Tibial nerve (tissue), 4 donors: ENCODE measurements around the gene TAS2R1. TPM values are rescaled to one million over a fixed set of nuclear protein-coding genes. Genes with fewer than 3 reads are reported as not detected.

Experiments
- DNase-seq, 2 donors: peaks; one replicate each; pipeline ENCODE4 v3.0.0-alpha.2; 2019; ENCODE audit warnings: low spot score in 2 of 2
- H3K27ac ChIP-seq, 4 donors: fragments of 200-600 bp; sonication (generic) in 3 of 4; one replicate each; pipeline ENCODE4 v1.5.1; 2017 to 2019; ENCODE audit warnings: mild to moderate bottlenecking in 1 of 4
- H3K27me3 ChIP-seq, 2 donors: fragments of 200-600 bp; sonication (generic) in 1 of 2; one replicate each; pipeline versions ENCODE4 v1.5.1 to v1.6.0; 2017 to 2019
- H3K36me3 ChIP-seq, 3 donors: fragments of 200-600 bp; sonication (generic); one replicate each; pipeline ENCODE4 v1.5.1; 2018 to 2019
- H3K4me1 ChIP-seq, 4 donors: fragments of 200-600 bp; sonication (generic) in 3 of 4; one replicate each; pipeline ENCODE4 v1.5.1; 2017 to 2019
- H3K4me3 ChIP-seq, 4 donors: fragments of 200-600 bp; sonication (generic) in 3 of 4; one replicate each; pipeline ENCODE4 v1.5.1; 2017 to 2019; ENCODE audit warnings: mild to moderate bottlenecking in 1 of 4, moderate library complexity in 1 of 4
- H3K9me3 ChIP-seq, 4 donors: fragments of 200-600 bp; sonication (generic) in 3 of 4; one replicate each; pipeline ENCODE4 v1.5.1; 2017 to 2019
- CTCF ChIP-seq, 5 experiments: fragments of 200-600 bp in 3 of 5; fragments of 450-650 bp in 2 of 5; sonication (generic) in 3 of 5; IDR thresholded peaks; one replicate each; pipeline ENCODE4 v1.5.1; 2016 to 2019; ENCODE audit warnings: antibody characterized with exemption in 5 of 5, mild to moderate bottlenecking in 3 of 5, moderate library complexity in 2 of 5
- EP300 ChIP-seq, 2 donors: sonication (generic); formaldehyde crosslinking; IDR thresholded peaks; one replicate each; pipeline ENCODE4 v1.6.1; 2017; ENCODE audit warnings: antibody characterized with exemption in 2 of 2, mild to moderate bottlenecking in 1 of 2
- POLR2A ChIP-seq, 2 donors: fragments of 450-650 bp; IDR thresholded peaks; one replicate each; pipeline ENCODE4 v1.6.1; 2017; ENCODE audit warnings: antibody characterized with exemption in 2 of 2, mild to moderate bottlenecking in 2 of 2, moderate library complexity in 2 of 2
- WGBS, 2 donors: methylation state at CpG; one replicate each; pipeline ENCODE4 v1.1.5; 2018; 5-methylcytosine and 5-hydroxymethylcytosine counted together
- total RNA-seq, 4 donors: library from RNA; depleted of rRNA; stranded (reverse); fragments of >200 nt; gene quantifications; one replicate each; pipeline ENCODE4 v1.1.0, GENCODE V29; 2016

TAS2R1 gene
- total RNA-seq, 4 donors from 2014 or later: not detected

DNA sequence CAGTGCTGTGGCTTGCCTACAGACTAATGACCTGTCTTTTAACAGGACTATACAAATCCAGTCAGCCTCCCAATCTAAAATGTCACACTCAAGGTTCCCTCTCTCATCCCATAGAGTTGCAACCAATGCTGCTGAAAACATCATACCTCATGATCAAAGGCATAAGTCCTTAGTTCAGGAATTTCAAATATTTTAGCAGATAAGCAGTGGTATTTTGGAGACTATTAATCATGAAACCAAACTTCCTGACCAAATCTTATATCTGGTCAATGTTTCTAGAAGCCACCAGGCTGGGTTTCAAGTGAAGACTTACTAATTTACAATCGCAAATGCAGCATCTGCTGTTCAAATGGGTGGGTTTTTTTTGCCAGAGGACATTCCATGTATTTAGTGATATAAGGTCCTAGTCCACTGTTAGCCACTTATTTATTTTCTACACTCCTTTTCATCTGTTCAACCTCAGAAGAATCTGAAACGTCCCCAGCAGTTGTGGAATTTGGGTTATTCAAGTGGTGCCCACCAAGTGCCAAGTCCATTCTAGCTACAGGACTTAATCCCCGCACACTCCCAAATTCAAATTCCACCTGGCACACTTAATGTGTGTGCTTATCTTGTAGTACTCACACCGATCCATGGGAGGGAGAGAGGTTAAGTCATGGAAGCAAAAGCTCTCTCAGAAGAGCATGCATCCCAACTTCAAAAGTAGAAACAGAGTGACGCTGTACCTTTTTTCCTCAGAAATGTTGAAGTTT lies 5.8 kb downstream of the TAS2R1 start:
- Histone ChIP-seq H3K27ac (no peak overlapping the region), H3K9me3 (no peaks in the 10 kb centered on the region), H3K4me1 (peaks cover 0 to 10% (median 0%) of the 10 kb centered on the region in 4 donors), H3K4me3 (no peak overlapping the region), H3K27me3 (no peaks in the 10 kb centered on the region), H3K36me3 (no peaks in the 10 kb centered on the region)
- DNase-seq: no peak
- TF ChIP-seq EP300 (IDR thresholded peaks at IDR 0.05): no peak
- no peak for TF ChIP-seq POLR2A (IDR thresholded peaks at IDR 0.05)
- TF ChIP-seq CTCF (IDR thresholded peaks at IDR 0.05): no peak
- 83 to 85% methylated on average over 5 of the region's 5 CpGs for WGBS, 2 donors

- H3K4me1 ChIP-seq: peaks cover 0 to 10% (median 0%) of the 10 kb centered on the region in 4 donors
- no peaks in the 10 kb centered on the region for H3K9me3 ChIP-seq
- 78 to 87% methylated on average over 4 of the region's 4 CpGs for WGBS, 2 donors
- no peak overlapping the region for H3K4me3 ChIP-seq
- H3K36me3 ChIP-seq: no peaks in the 10 kb centered on the region
- no peaks in the 10 kb centered on the region for H3K27me3 ChIP-seq
- no peak overlapping the region for H3K27ac ChIP-seq
- no peak for DNase-seq
- TF ChIP-seq EP300 (IDR thresholded peaks at IDR 0.05) (no peak), CTCF (IDR thresholded peaks at IDR 0.05) (no peak), POLR2A (IDR thresholded peaks at IDR 0.05) (no peak)
Observed at GRCh38 chr5:9623661-9624060, 6.5 kb downstream of the TAS2R1 start.

DNA sequence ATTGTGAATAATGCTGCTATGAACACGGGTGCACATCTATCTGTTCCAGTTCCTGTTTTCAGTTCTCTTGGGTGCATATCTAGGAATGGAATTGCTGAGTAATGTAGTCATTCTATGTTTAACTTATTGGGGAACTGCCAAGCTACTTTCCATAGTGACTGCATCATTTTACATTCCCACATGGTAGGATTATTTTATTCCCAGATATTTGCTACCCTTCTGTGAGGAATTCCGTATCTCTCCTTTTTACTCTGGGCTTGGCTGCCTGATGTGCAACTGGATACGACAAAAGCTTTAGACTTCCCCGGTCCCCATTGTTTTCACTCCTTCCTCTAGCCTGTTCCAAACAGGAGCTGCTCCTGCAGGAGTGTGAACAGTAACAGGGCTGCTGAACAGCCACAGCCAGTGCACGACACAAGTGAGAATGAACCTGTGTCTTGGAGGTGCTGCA lies 7.2 kb downstream of the TAS2R1 start:
- TF ChIP-seq CTCF (IDR thresholded peaks at IDR 0.05) (no peak), EP300 (IDR thresholded peaks at IDR 0.05) (no peak), POLR2A (IDR thresholded peaks at IDR 0.05) (no peak)
- H3K4me1 ChIP-seq: peaks cover 0 to 10% (median 0%) of the 10 kb centered on the region in 4 donors
- H3K4me3 ChIP-seq: no peak overlapping the region
- H3K27ac ChIP-seq: no peak overlapping the region
- H3K9me3 ChIP-seq: no peaks in the 10 kb centered on the region
- H3K27me3 ChIP-seq: no peaks in the 10 kb centered on the region
- 38 to 39% methylated on average over 5 of the region's 5 CpGs for WGBS, 2 donors
- no peak for DNase-seq
- H3K36me3 ChIP-seq: no peaks in the 10 kb centered on the region

DNA sequence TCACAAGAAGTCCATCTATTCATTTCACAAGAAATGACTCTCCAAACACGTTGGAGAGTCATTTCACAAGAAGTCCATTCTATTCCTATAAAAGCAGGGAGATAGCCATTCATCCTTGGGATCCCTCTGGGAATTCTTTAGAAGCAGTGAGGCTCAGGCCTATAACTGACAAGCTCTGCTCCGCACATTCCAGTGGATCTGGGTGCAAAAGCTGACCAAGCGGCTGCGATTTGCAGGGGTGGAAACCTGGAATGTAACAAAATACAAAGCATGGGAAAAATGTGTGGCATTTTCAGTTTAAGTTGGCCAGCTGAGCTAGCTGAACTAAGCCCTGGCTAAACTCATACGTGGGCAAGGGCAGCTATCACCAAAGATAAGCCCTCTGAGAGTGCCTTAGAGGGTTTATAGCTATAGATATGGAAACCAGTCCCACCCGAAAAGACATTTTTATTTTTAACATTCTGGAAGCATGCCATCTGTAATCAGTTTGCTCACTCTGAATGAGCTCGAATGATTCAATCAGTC lies 8.7 kb downstream of the TAS2R1 start:
- peaks cover 0 to 10% (median 0%) of the 10 kb centered on the region in 4 donors for H3K4me1 ChIP-seq
- H3K27ac ChIP-seq: no peak overlapping the region
- no peaks in the 10 kb centered on the region for H3K36me3 ChIP-seq
- 23 to 36% methylated on average over 7 of the region's 7 CpGs for WGBS, 2 donors
- no peak for DNase-seq
- H3K4me3 ChIP-seq: no peak overlapping the region
- no peak for TF ChIP-seq CTCF (IDR thresholded peaks at IDR 0.05)
- TF ChIP-seq EP300 (IDR thresholded peaks at IDR 0.05): no peak
- no peak for TF ChIP-seq POLR2A (IDR thresholded peaks at IDR 0.05)
- no peaks in the 10 kb centered on the region for H3K27me3 ChIP-seq
- no peaks in the 10 kb centered on the region for H3K9me3 ChIP-seq

DNA sequence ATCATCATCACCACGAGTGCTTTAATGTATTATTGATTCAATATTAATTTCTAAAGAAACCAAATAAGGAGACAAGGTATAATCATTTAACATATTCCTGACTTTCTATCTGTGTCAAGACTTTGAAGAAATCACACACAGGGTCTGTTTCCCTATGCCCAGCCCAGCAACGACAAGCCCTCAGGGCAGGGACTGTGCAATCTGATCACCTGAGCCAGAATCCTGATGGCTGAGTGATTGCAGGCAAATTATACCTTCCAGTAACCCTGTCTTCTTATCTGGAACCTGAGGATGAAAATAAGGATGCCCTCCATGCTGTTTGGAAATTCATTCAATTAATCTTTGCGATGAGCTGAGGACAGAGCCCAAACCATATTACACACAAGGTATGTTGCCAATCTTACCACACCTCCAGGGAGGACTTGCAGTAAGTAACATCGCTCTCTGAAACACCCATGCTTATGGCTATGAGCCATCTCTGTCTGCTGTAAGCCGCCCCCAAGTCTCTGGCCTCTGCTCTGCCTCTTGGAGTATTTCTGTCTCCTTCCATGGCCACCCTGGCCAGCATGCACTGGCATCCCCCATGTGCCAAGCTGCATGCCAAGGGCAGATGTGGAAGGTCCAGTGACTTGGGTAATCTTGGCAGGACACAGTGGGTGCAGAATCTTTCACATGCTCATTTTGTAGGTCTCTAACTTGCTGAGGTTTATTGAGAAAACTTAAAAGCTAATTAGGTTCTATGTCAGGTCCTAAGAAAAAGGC lies 10.6 kb downstream of the TAS2R1 start:
- 76 to 90% methylated on average over 5 of the region's 5 CpGs for WGBS, 2 donors
- no peak overlapping the region for H3K27ac ChIP-seq
- DNase-seq: no peak
- no peaks in the 10 kb centered on the region for H3K27me3 ChIP-seq
- TF ChIP-seq POLR2A (IDR thresholded peaks at IDR 0.05) (no peak), CTCF (IDR thresholded peaks at IDR 0.05) (no peak), EP300 (IDR thresholded peaks at IDR 0.05) (no peak)
- H3K4me3 ChIP-seq: no peak overlapping the region
- H3K4me1 ChIP-seq: peaks cover 0 to 10% (median 0%) of the 10 kb centered on the region in 4 donors
- no peaks in the 10 kb centered on the region for H3K9me3 ChIP-seq
- no peaks in the 10 kb centered on the region for H3K36me3 ChIP-seq
